Parathyroid adenoma (tissue), 2 donors: ENCODE measurements around the gene NSF.
"Not testable (repeated sequence)": the region's sequence is repeated elsewhere in the genome, so short reads cannot be mapped to it uniquely, and the experiment has no call there.

Experiments
- H2AFZ ChIP-seq: fragments of 300-600 bp; sonication (generic); one replicate; pipeline ENCODE4 v1.7.0; 2017; ENCODE audit warnings: antibody characterized with exemption, mild to moderate bottlenecking
- H3K27ac ChIP-seq: fragments of 300-600 bp; sonication (generic); one replicate; pipeline ENCODE4 v1.7.0; 2017
- H3K27me3 ChIP-seq: fragments of 300-600 bp; sonication (generic); one replicate; pipeline ENCODE4 v1.7.0; 2017; ENCODE audit warnings: low read length; ENCODE audit not compliant: control insufficient read depth, insufficient read depth
- H3K36me3 ChIP-seq: fragments of 300-600 bp; sonication (generic); one replicate; pipeline ENCODE4 v1.7.0; 2017; ENCODE audit warnings: low read length; ENCODE audit not compliant: control insufficient read depth, insufficient read depth
- H3K4me1 ChIP-seq: fragments of 300-600 bp; sonication (generic); one replicate; pipeline ENCODE4 v1.7.0; 2017; ENCODE audit warnings: control low read depth
- H3K4me2 ChIP-seq: fragments of 300-600 bp; sonication (generic); one replicate; pipeline ENCODE4 v1.7.0; 2017; ENCODE audit warnings: low read length
- H3K4me3 ChIP-seq: fragments of 300-600 bp; sonication (generic); one replicate; pipeline ENCODE4 v1.7.0; 2017; ENCODE audit warnings: low read depth, low read length
- H3K79me2 ChIP-seq: fragments of 300-600 bp; sonication (generic); one replicate; pipeline ENCODE4 v1.7.0; 2017; ENCODE audit warnings: control low read depth
- H3K9ac ChIP-seq: fragments of 300-600 bp; sonication (generic); one replicate; pipeline ENCODE4 v1.7.0; 2017; ENCODE audit warnings: mild to moderate bottlenecking
- H3K9me3 ChIP-seq: fragments of 300-600 bp; sonication (generic); one replicate; pipeline ENCODE4 v1.7.0; 2017; ENCODE audit warnings: low read length; ENCODE audit not compliant: control insufficient read depth
- donor health status: primary hyperparathyroidism.

Gene NSF

GRCh38 chr17:46628753-46629436 lies 38.4 kb downstream of the NSF start:
- not testable (repeated sequence) for H3K79me2 ChIP-seq, H3K4me3 ChIP-seq, H2AFZ ChIP-seq, H3K4me1 ChIP-seq, H3K27me3 ChIP-seq, H3K27ac ChIP-seq, H3K9me3 ChIP-seq, H3K4me2 ChIP-seq, H3K36me3 ChIP-seq, H3K9ac ChIP-seq

- not testable (repeated sequence) for H2AFZ ChIP-seq, H3K9me3 ChIP-seq, H3K4me2 ChIP-seq, H3K79me2 ChIP-seq, H3K4me3 ChIP-seq, H3K27me3 ChIP-seq, H3K36me3 ChIP-seq, H3K27ac ChIP-seq, H3K9ac ChIP-seq, H3K4me1 ChIP-seq
Measured at GRCh38 chr17:46632146-46632545, 41.7 kb downstream of the NSF start.

GRCh38 chr17:46634844-46635243 lies 44.4 kb downstream of the NSF start:
- not testable (repeated sequence) for H3K79me2 ChIP-seq, H3K4me2 ChIP-seq, H3K9ac ChIP-seq, H3K36me3 ChIP-seq, H2AFZ ChIP-seq, H3K4me3 ChIP-seq, H3K9me3 ChIP-seq, H3K27me3 ChIP-seq, H3K4me1 ChIP-seq, H3K27ac ChIP-seq

- not testable (repeated sequence) for H2AFZ ChIP-seq, H3K4me2 ChIP-seq, H3K4me3 ChIP-seq, H3K36me3 ChIP-seq, H3K9me3 ChIP-seq, H3K27ac ChIP-seq, H3K9ac ChIP-seq, H3K4me1 ChIP-seq, H3K27me3 ChIP-seq, H3K79me2 ChIP-seq
Measured at GRCh38 chr17:46641861-46642656, 51.6 kb downstream of the NSF start.

- H3K79me2 ChIP-seq, H3K4me3 ChIP-seq, H3K9me3 ChIP-seq, H3K27ac ChIP-seq, H2AFZ ChIP-seq, H3K4me2 ChIP-seq, H3K4me1 ChIP-seq, H3K27me3 ChIP-seq, H3K36me3 ChIP-seq, H3K9ac ChIP-seq: not testable (repeated sequence)
Measured at GRCh38 chr17:46647251-46647650, 56.8 kb downstream of the NSF start.

GRCh38 chr17:46647688-46648278 lies 57.3 kb downstream of the NSF start:
- not testable (repeated sequence) for H3K36me3 ChIP-seq, H3K79me2 ChIP-seq, H2AFZ ChIP-seq, H3K9me3 ChIP-seq, H3K27me3 ChIP-seq, H3K27ac ChIP-seq, H3K4me1 ChIP-seq, H3K4me2 ChIP-seq, H3K9ac ChIP-seq, H3K4me3 ChIP-seq

GRCh38 chr17:46649246-46649645 lies 58.8 kb downstream of the NSF start:
- not testable (repeated sequence) for H3K36me3 ChIP-seq, H3K27ac ChIP-seq, H3K79me2 ChIP-seq, H3K27me3 ChIP-seq, H2AFZ ChIP-seq, H3K4me2 ChIP-seq, H3K9me3 ChIP-seq, H3K9ac ChIP-seq, H3K4me1 ChIP-seq, H3K4me3 ChIP-seq

DNA sequence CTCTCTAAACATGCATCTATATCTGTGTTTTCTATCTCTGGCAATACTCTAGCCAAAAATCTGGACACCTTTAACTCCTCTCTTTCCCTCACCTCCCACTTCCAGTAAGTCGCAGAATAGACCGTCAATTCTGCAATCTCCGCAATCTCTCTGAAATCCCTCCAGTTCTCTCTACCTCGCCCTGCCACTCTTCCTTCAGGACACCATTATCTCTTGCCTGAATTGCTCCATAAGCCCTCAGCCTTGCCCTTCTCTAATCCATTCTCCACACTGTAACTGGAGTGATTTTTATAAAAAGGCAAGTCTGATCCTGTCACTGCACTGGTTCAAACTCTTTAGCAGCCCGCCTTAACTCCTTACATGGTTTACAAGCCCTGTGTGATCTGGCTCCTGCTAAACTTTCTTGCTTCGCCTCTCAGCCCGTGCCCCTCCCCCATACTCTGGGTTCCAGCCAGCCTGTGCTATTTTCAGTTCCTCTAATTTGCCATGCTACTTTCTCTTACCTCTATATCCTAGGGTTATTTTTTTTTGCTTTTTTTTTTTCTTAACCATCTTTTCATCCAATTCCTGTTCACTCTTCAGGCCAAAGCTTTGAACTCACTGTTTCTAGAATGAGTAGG lies 61.7 kb downstream of the NSF start:
- H3K9me3 ChIP-seq, result not testable (repeated sequence)

DNA sequence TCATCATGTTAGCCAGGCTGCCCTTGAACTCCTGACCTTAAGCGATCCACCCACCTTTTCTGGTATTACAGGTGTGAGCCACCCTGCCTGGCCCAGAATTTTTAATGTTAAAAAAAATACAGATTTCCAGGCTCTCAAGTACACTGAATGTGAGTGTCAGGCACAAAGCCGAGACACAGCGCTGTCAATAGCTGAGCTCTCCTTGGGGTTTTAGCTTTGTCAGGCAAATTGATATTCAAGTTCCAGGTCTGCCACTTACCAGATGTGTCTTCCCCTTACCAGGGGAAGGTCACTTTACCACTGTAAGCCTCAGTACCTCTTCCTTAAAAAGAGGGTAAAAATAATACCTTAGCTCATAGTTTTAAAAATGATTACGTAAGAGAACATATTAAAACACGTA lies 67.8 kb downstream of the NSF start:
- not testable (repeated sequence) for H3K27ac ChIP-seq, H3K4me3 ChIP-seq, H3K27me3 ChIP-seq, H3K79me2 ChIP-seq, H3K9ac ChIP-seq, H3K4me1 ChIP-seq, H3K36me3 ChIP-seq, H3K9me3 ChIP-seq, H2AFZ ChIP-seq, H3K4me2 ChIP-seq

More for the DNA sequence above, 61.7 kb downstream of the NSF start:
- not testable (repeated sequence) for H3K9ac ChIP-seq, H3K27ac ChIP-seq, H3K4me3 ChIP-seq, H3K27me3 ChIP-seq, H3K4me2 ChIP-seq, H3K79me2 ChIP-seq, H3K36me3 ChIP-seq, H2AFZ ChIP-seq, H3K4me1 ChIP-seq

DNA sequence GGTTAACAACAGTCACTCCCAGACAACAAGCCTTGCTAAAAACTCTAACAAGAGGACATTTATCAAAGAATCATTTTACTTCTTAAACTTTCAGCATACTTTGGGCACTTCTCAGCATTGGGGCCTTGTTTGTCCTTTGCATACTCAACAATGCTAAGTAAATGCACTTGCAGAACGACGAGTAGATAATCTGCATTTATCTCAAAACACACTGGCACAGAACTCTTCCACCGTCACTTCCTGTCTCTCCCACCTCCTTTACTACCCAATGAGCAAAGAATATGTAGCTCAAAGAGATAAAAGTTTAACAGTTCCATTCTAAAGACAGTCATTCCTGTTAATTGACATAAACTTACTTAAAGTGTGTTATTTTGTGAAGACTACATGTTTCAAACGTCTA lies 69.2 kb downstream of the NSF start:
- H3K27me3 ChIP-seq, H3K9me3 ChIP-seq, H3K79me2 ChIP-seq, H3K9ac ChIP-seq, H3K4me2 ChIP-seq, H3K36me3 ChIP-seq, H2AFZ ChIP-seq, H3K27ac ChIP-seq, H3K4me3 ChIP-seq, H3K4me1 ChIP-seq: not testable (repeated sequence)

DNA sequence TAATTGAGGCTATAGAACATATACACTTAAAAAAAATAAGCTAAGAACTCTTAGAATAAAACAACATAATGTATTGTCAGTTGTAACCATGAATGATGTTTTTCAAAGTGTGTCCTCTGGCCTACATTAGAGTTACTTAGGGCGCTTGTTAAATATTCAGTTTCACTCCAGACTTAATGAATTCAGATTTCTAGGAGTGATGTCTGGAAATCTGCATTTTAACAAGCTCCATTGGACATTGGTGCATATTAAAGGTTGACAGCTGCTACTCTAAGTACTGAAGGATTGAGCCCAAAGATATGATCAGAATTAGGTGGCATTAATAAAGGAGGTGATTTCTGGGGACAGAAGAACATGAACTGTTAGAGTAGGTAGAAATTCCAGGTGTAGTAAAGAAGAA lies 72.7 kb downstream of the NSF start:
- not testable (repeated sequence) for H3K9me3 ChIP-seq, H3K36me3 ChIP-seq, H3K9ac ChIP-seq, H3K4me1 ChIP-seq, H3K27ac ChIP-seq, H3K79me2 ChIP-seq, H2AFZ ChIP-seq, H3K27me3 ChIP-seq, H3K4me3 ChIP-seq, H3K4me2 ChIP-seq
